Stimulated activated CD8-positive, alpha-beta memory T cell treated with anti-CD3 and anti-CD28 coated beads, Interleukin-7, amount 100 ng/mL, for 1 hour (primary cell): ENCODE results near the gene C9orf152.
A peak's percentile ranks its signal among the peaks of the same experiment; 100 is the strongest.
"Not testable (repeated sequence)": the region's sequence is repeated elsewhere in the genome, so short reads cannot be mapped to it uniquely, and the experiment has no call there.

Experiments used
- DNase-seq, 2 donors: peaks; one replicate each; pipeline ENCODE4 v3.0.0-alpha.2; 2020; ENCODE audit warnings: low read depth in 2 of 2

The C9orf152 gene, protein sequence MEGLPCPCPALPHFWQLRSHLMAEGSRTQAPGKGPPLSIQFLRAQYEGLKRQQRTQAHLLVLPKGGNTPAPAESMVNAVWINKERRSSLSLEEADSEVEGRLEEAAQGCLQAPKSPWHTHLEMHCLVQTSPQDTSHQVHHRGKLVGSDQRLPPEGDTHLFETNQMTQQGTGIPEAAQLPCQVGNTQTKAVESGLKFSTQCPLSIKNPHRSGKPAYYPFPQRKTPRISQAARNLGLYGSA

DNA sequence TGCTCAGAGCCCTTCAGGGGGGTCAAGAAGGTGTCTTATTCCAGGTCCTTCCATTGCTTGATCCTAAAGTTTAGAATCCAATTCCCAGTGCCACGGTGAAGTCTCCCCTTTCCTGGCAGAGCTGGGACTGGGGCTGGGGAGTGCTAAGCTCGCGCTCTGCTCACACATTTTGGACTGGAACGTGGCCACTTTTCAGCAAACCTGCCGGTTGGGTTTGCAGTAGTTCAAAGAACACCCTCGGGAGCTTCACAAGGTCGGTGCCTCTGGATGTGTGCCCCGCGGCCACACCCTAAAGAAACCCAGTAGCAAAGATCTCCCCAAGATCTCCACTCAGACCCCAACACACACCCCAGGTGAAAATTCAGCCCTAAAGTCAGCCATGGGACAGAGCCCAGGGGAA is at the start of gene C9orf152:
C9orf152 (minus strand) TSS at position 129 of the 400 bp plus-strand sequence. CDS start 580 bp downstream, outside the sequence.
- DNase-seq: no peak

DNA sequence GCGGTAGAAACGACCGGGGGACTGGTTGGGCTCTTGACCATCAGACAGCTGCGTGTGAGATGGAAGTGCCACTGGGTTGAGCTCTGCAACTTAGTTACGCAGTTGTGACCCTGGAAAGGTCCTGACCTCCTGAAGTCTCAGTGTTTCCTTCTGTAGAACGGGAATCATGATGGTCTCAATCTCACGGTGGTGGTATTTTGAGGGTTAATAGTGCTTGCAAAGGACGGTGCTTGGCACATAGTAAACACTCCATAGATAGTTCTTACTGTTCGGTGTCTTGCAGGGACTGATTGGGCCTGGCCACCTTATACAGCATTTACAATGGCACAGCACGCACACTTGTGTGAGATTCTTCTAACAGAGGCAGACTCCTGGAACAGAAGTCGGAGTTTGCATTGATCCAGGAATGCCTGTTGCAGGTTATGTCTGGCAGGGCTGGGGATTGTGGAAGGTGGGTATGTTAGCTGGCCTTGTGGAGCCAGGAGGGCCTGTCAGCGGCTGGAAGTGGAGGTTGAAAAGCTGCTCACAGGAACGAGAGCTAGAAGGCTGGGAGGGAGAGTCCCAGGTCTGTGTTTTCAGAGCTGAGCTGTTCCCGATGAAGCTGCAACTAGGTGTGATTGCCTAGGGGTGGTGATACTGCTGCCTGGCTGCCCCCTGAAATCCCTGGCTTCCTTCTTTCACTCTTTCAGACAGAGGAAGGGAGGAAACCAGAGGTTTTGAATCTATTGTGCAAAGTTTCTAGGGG is 49.3 kb upstream of the C9orf152 start:
- DNase-seq: no peak

DNA sequence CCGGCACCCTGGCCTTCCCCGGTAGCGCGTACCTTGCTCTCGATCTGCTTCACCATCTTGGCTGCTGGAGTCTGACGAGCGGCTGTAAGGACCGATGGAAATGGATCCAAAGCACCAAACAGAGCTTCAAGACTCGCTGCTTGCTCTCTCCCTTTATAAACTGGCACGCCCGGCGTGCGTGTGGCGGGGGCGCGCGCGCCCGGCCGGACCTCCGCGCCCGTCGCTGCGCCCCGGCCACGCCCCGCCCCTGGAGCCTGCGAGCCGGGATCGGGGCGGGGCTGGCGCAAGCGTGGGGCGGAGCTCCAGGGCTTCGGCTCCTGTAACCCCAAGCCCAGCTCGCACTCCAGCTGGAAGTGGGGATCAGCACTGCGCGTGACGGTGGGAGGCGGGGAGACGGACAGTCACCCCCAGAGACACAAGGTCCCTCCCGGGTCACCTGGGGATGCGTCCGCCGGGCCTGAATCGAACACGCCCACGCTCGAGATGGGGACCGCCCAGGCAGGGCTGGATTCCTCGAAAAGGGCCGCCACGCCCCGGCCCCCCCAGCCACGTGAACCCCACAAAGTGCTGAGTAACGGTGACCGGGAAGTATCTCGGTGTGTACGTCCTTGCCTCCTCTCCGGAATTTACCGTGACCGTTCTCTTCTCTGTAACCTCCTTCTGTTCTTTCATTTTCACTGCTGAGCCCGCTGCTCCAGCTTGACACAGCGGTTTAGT is 48.6 kb upstream of the C9orf152 start, which contains the start of gene TXN:
TXN (minus strand) TSS at position 128 of the 717 bp plus-strand sequence; CDS start at position 56, 72 bp downstream.
- DNase-seq: peak; percentile 55

DNA sequence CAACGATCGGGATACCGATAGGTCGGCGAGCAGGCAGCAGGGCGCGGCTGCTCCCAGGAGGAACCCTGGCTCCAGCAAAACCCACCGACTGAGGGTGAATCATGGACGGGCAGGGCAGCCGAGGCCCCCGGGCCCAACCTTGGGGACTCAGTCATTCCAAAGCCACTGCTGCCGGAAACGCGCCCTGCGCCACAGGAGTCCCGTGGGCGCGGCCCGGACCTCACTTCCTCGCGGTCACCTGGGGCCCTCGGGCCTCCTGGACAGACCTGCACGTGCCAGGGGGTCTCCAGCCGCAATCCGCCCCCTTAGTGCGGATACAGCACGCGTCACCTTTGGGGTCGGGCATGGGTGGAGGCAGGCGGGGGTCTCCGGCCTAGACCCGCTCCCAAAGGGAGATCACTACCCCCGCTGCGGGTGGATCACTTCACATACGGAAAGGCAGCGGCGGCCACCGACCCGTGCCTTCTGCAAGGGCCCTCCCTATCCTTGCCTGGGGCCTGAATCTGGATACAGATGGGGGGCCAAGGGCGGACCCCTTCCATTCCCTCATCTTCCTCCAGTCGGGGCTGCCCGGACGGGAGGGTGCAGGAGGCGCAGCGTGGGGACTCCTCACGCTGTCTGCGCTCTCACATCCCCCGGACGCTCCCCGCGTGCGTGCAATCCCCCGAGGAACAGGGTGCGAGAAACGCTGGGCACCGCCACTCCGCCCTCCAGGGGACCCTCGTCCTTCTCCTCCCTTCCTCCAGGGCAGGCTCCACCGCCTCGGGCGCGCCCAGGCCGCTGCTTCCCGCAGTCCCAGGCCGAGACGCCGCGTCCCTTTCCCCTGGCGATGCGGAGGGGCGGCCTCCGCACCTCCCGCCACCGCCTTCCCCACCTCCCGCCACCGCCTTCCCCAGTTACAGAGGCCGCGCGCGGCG is 47.8 kb upstream of the C9orf152 start:
- DNase-seq: no peak

DNA sequence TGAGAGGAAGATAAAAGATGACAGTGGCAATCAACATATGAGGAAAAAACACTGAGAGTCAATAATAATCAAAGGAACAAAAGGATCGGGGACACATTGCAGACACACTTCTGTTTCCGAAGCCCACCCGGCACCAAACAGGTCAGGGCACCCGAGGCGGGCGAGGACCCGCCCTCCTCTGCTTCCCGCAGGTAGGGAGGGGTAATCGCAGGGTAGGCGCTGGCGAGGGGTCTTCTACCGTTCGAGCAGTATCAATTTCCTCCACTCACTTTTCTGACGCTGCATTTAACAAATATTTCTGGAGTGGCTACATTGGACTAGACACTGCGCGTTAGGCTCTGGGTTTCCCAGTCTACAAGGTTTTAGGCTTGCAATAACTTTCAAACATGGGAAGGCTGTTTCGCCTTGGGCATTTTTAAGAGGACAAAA is 47.1 kb upstream of the C9orf152 start:
- no peak for DNase-seq

DNA sequence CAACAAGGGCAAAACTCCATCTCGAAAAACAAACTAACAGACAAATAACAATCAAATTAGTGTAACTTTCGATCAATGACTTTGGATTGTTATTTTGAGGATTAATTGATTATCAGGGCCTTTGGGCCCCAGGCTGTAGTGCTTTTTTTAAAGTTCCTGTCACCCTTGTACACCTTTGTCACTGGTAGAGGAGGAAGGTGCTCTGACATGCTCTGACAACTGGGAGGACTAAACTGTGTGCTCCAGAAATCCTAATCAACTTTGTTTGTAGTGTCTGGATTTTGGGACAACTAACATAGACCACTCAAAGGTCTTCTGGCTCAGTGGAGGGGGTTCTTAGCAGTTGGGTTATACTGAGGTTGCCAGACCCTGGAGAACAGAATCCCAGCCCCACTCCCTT is 46.5 kb upstream of the C9orf152 start:
- no peak for DNase-seq

DNA sequence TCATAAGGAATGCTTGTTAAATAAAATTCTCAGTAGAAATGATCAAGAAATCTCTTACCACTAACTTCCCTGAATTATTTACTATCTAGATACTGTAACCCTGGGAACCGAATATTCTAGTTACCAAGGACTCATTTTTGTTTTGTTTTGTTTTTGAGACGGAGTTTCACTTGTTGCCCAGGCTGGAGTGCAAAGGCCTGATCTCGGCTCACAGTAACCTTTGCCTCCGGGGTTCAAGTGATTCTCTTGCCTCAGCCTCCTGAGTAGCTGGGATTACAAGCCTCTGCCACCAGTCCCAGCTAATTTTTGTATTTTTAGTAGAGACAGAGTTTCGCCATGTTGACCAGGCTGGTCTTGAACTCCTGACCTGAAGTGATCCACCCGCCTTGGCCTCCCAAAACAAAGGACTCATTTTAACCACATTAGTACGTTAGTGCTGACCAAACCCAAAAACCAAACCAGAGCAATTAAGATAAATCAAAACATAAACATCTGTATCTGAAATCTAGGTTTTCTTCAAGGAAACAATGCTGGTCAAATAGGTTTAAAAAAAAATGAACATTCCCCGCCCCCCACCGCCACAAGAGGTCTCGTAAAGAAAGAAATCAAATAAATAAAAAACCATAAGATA is 44.7 kb upstream of the C9orf152 start:
- DNase-seq: no peak

DNA sequence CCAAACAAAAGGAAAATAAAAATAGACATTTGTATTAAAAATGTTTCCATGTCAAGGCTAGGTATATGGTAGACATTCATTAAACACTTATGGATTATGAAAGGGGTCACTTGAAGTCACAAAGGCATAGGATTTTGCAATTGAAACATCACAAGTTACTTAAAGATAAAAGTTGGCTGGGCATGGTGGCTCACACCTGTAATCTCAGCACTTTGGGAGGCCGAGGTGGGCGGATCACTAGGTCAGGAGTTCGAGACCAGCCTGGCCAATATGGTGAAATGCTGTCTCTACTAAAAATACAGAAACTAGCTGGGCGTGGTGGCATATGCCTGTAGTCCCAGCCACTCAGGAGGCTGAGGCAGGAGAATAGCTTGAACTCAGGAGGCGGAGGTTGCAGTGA is 43.8 kb upstream of the C9orf152 start:
- not testable (repeated sequence) for DNase-seq

DNA sequence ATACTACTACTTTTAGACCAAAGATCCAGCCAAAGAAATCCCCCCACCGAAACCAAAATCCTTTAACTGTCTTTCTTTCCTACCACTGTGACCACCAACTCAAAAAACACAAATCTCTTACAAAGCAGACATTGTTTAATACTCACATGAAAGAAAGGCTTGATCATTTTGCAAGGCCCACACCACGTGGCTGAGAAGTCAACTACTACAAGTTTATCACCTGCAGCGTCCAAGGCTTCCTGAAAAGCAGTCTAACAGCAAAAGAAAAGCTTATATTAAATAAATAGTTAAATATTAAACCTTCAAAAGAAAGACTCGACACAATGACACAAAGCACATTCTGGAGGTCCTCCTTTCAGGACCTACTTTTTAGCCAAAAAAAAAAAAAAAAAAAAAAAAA is 43.3 kb upstream of the C9orf152 start:
- no peak for DNase-seq

DNA sequence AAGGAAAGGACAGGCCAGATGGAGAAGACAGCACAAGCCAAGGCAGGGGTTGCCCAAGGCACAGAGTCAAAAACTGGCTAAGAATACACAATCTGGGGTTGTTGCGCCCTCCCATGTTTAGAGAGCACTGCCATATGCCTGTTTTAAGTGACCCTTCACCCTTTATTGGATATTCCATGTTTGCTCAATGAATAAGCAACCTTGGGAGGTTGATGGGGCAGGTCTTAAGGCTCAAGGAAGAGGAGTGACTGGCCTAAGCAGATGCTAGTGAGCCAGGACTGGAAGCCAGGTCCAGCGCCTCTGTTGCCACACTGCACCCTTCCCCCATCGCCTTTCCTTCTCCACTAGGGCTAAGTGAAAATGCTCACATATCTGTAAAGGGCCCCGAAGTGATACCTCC is 41.6 kb upstream of the C9orf152 start:
- no peak for DNase-seq

DNA sequence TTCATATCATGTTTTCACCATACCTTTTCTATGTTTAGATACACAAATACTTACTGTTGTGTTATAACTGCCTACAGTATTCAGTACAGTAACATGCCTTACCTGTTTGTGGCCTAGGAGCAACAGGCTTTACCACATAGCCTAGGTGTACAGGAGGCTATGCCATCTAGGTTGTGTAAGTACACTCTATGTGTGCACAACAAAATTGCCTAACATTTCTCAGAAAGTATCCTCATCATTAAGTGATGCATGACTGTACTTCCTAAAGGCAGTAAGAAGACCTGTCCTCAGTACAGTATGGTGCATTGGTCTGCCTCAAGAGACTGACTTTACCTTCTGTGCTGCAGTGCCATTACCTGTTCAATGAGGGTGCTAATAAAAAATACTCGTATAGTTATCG is 40.4 kb upstream of the C9orf152 start:
- no peak for DNase-seq

DNA sequence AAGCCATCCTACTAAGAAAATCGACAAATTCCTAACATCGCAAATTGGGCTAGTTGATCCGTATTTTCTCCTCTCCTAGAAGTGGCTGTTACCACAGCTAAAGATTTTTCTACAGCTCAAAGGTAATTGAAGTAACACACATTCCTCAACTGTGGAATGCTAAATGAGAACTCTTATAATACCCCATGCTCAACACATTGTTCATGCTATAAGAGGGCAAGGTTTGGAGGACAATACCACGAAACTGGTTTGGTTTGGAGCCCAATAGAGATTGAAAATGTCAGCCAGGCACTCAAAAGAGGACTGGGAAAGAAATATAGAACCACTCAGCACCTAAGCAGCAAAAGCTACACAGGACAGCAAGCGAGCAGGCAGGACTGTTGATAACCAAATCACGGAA is 38.3 kb upstream of the C9orf152 start:
- no peak for DNase-seq

DNA sequence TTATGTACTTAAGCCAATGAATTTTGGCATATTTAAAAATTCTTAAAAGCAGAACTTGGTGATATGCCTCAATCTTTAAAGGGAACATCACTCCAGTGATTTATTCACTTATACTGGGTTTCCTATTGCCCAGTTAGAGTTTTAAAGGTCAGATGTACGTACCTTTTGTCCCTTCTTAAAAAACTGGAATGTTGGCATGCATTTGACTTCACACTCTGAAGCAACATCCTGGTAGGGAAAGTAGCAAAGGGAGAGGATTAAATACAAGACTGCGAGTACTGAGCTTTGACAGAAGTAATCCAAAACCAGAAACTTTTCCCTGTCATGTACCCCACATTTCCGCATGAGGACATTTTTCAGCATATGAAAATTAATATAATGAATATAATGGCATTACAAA is 36.7 kb upstream of the C9orf152 start:
- DNase-seq: no peak

DNA sequence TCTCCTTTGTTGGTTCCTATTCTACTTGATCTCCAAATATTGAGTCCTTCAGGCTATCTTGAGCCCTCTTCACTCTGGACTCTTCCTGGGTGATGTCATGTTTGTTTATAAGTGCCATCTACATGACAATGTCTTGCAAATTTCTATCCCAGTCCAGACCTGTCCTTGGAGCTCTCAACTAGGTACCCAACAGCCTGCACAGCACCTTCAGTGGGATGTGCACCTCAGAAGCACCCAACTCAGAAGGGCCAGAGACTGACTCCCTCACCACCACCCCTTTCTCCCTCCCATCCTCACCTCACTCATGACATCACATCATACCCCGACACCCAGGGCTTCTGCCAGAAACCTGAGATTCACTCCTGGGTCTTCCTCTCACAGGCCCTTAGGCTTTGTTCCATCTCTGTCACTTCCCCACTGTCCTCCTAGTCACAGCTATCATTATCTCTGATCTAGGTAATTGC is 33.9 kb upstream of the C9orf152 start:
- DNase-seq: no peak

DNA sequence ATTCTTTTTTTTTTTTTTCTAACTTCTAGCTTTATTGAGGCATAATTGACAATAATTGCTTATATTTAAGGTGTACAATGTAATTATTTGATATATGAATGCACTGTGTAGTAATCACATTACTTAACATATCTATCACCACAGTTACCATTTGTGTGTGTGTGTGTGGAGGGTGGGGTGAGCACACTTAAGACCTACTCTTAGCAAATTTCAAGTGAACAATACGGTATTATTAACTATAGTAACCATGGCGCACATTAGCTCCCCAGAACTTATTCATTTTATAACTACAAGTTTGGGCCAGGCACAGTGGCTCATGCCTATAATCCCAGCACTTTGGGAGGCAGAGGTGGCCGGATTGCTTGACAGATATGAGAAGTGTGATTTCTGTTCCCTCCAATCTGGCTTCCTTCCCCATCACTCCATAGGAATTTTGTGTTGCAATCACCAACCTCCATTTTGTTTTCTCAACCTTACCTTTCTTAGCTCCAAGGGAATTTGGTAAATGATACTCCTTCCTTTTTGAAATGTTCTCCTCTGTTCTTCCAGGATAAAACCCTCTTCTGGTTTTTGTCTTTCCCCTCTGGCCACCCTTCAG is 33.4 kb upstream of the C9orf152 start:
- no peak for DNase-seq

DNA sequence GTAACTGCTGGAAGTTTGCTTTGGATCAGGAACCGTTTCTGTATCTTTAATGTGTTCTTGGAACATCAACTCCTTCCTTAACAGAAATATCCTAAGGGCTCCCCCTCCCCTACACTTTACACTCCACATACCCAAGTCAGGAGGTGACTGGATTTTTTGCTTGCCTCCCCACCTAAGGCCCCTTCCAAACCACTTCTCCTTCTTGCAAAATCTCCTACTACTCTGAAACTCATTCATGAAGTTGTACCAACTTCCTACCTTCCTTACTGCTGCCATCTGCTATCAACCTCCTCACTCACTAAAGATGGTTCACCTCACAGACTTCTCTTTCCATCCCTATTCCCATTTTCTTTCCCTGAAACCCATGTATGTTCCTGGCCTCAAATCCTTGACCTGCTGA is 32.2 kb upstream of the C9orf152 start:
- DNase-seq: no peak

DNA sequence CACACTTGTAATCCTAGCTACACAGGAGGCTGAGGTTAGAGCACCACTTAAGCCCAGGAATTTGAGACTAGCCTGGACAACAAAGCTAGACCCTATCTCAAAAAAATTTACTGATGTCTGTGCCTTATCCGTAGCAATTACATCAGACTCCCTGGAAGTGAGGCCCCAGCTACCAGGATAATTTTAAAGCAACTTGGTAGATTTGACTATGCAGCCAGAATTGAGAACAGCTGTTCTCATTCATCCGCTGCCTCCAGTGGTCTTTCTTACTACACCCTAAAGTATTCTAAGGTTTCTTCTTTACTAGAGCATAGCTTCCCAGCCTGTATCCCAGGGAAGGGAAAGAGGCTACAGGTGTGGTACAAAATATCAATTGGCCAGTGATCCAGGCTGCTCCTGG is 20.4 kb upstream of the C9orf152 start:
- DNase-seq: no peak

DNA sequence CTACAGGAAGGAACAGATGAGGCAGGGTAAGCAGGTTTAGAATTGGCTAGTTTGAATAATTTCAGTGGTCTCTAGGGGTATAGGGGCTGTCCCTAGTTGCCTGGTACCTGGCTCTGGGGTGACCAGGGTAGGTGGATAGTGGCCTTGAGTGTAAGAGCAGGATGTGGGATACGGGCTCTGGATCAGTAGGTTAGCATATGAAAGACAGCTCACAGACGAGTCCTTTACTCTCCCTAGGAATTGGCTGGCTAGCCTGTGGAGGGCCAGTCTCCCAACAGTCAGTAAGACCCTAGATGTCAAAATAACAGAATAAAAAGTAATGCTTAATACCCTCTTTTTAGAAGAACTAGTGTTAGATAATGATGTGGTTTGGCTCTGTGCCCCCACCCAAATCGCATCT is 16.6 kb upstream of the C9orf152 start:
- DNase-seq: no peak

DNA sequence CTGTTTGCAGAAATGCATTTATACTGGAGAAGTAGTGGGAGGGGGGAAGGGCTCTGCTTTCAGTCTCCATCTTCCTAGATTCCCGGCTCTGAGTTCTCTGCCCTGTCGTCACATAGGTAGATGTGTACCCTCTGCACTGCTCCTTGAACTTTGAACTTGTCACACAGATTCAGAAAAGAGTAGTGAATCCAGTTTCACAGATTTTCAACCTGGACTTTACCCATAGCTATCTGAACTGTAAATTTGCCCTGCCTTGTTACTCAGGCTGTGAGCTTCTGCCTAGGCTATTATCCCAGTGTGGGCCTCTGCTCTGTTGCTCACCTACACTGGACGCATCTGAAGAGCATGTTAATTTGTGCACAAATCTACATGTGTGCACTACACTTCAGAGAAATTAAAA is 12.8 kb upstream of the C9orf152 start:
- no peak for DNase-seq

DNA sequence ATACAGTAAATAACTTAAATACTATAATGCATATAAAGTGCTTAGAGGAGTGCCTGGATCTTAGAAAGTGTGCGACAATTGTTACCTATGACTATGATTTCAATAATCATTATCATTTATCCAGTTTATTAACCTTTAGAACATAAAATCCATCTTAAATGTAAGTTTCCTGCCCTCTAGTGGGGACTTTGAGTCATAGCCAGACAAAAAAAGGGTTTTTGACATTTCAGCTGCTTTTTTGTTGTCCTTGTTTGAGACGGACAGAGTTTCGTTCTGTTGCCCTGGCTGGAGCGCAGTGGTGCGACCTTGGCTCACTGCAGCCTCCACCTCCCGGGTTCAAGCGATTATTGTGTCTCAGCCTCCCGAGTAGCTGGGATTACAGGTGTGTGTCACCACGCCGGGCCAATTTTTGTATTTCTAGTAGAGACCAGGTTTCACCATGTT is 9.7 kb upstream of the C9orf152 start:
- no peak for DNase-seq
